H9 (cell line): ENCODE measurements around the gene BCKDHB. TPM values are rescaled to one million over a fixed set of nuclear protein-coding genes. Genes with fewer than 3 reads are reported as not detected.

Experiments used
- DNase-seq: peaks from one replicate; pipeline ENCODE4 v3.0.0-alpha.2; 2017
- H2AFZ ChIP-seq: one replicate; pipeline ENCODE4 v1.6.1; 2013; ENCODE audit warnings: mild to moderate bottlenecking, low read length, control low read depth, moderate library complexity
- H2AK5ac ChIP-seq: 2 replicates; pipeline ENCODE4 v1.6.1; 2013; ENCODE audit warnings: low read length, control low read depth, mixed read lengths; ENCODE audit not compliant: insufficient read length
- H2BK120ac ChIP-seq: one replicate; pipeline ENCODE4 v1.6.1; 2013; ENCODE audit warnings: low read depth, mild to moderate bottlenecking, low read length, control low read depth, inconsistent platforms; ENCODE audit not compliant: poor library complexity, severe bottlenecking
- H2BK12ac ChIP-seq: 2 replicates; pipeline ENCODE4 v1.6.1; 2013; ENCODE audit warnings: low read length, control low read depth, mixed read lengths, low read depth; ENCODE audit not compliant: insufficient read length
- H2BK15ac ChIP-seq: 2 replicates; pipeline ENCODE4 v1.6.1; 2013; ENCODE audit warnings: low read depth, low read length, control low read depth
- H2BK20ac ChIP-seq: one replicate; pipeline ENCODE4 v1.6.1; 2013; ENCODE audit warnings: low read depth, mild to moderate bottlenecking, low read length, control low read depth, inconsistent platforms; ENCODE audit not compliant: poor library complexity, severe bottlenecking
- H2BK5ac ChIP-seq: 2 replicates; pipeline ENCODE4 v1.6.1; 2013; ENCODE audit warnings: low read length, control low read depth, mixed read lengths; ENCODE audit not compliant: insufficient read length
- H3K14ac ChIP-seq: 2 replicates; pipeline ENCODE4 v1.6.1; 2013; ENCODE audit warnings: low read length, control low read depth; ENCODE audit not compliant: insufficient read depth
- H3K18ac ChIP-seq: 2 replicates; pipeline ENCODE4 v1.6.1; 2013; ENCODE audit warnings: low read depth, mild to moderate bottlenecking, mixed read lengths, low read length, control low read depth; ENCODE audit not compliant: insufficient read length
- H3K23ac ChIP-seq: 2 replicates; pipeline ENCODE4 v1.6.1; 2013; ENCODE audit warnings: low read length, control low read depth, mixed read lengths, low read depth; ENCODE audit not compliant: insufficient read length
- H3K23me2 ChIP-seq: 2 replicates; pipeline ENCODE4 v1.6.1; 2013; ENCODE audit warnings: low read depth, mild to moderate bottlenecking, mixed read lengths, low read length, control low read depth; ENCODE audit not compliant: insufficient read length, poor library complexity, severe bottlenecking
- H3K27ac ChIP-seq: 2 replicates; pipeline ENCODE4 v1.5.1; 2013; ENCODE audit warnings: low read length, control low read depth, mixed read lengths, low read depth; ENCODE audit not compliant: insufficient read length
- H3K27me3 ChIP-seq: 2 replicates; pipeline ENCODE4 v1.6.1; 2013; ENCODE audit warnings: low read length, control low read depth, inconsistent platforms; ENCODE audit not compliant: insufficient read depth
- H3K4ac ChIP-seq: 2 replicates; pipeline ENCODE4 v1.6.1; 2013; ENCODE audit warnings: low read depth, mild to moderate bottlenecking, control low read depth, inconsistent platforms, low read length, moderate library complexity
- H3K4me1 ChIP-seq: 2 replicates; pipeline ENCODE4 v1.6.1; 2013; ENCODE audit warnings: low read length, control low read depth, inconsistent platforms; ENCODE audit not compliant: insufficient read depth
- H3K4me2 ChIP-seq: 2 replicates; pipeline ENCODE4 v1.6.1; 2013; ENCODE audit warnings: low read length, control low read depth, mixed read lengths; ENCODE audit not compliant: insufficient read length, insufficient read depth
- H3K56ac ChIP-seq: 2 replicates; pipeline ENCODE4 v1.6.1; 2013; ENCODE audit warnings: low read depth, mild to moderate bottlenecking, mixed read lengths, low read length, control low read depth; ENCODE audit not compliant: insufficient read length
- H3K79me1 ChIP-seq: 2 replicates; pipeline ENCODE4 v1.6.1; 2013; ENCODE audit warnings: low read depth, mild to moderate bottlenecking, moderate library complexity, low read length, control low read depth, inconsistent platforms; ENCODE audit not compliant: insufficient read depth, poor library complexity, severe bottlenecking
- H3K79me2 ChIP-seq: 2 replicates; pipeline ENCODE4 v1.6.1; 2013; ENCODE audit warnings: low read length, control low read depth, inconsistent platforms; ENCODE audit not compliant: insufficient read depth
- H3K9ac ChIP-seq: 2 replicates; pipeline ENCODE4 v1.6.1; 2013; ENCODE audit warnings: low read length, control low read depth, mixed read lengths; ENCODE audit not compliant: insufficient read length; ENCODE audit errors: extremely low read depth
- H3K9me3 ChIP-seq: one replicate; pipeline ENCODE4 v1.6.1; 2013; ENCODE audit warnings: low read depth, low read length, inconsistent platforms; ENCODE audit not compliant: control insufficient read depth
- H3T11ph ChIP-seq: one replicate; pipeline ENCODE4 v1.6.1; 2013; ENCODE audit warnings: mild to moderate bottlenecking, low read length, control low read depth, inconsistent platforms
- H4K20me1 ChIP-seq: one replicate; pipeline ENCODE4 v1.6.1; 2013; ENCODE audit not compliant: control insufficient read depth, insufficient read length, insufficient read depth
- H4K5ac ChIP-seq: 2 replicates; pipeline ENCODE4 v1.6.1; 2013; ENCODE audit warnings: low read depth, mild to moderate bottlenecking, mixed read lengths, low read length, control low read depth; ENCODE audit not compliant: insufficient read length
- H4K8ac ChIP-seq: replicated peaks from 2 replicates; pipeline ENCODE4 v1.6.1; 2013; ENCODE audit warnings: low read length, control low read depth, mixed read lengths, low read depth; ENCODE audit not compliant: insufficient read length
- H4K91ac ChIP-seq: 2 replicates; pipeline ENCODE4 v1.6.1; 2013; ENCODE audit warnings: low read depth, mild to moderate bottlenecking, moderate library complexity, mixed read lengths, low read length, control low read depth; ENCODE audit not compliant: insufficient read length
- H3K27ac Mint-ChIP-seq, 3 experiments: 2 replicates in 2 of 3; 3 replicates in 1 of 3; pipeline ENCODE4 v1.8.0; 2020 to 2021; ENCODE audit warnings: mixed read lengths in 3 of 3, mild to moderate bottlenecking in 1 of 3, moderate library complexity in 1 of 3
- H3K27me3 Mint-ChIP-seq: 2 replicates; pipeline ENCODE4 v1.8.0; 2021; ENCODE audit warnings: low read depth, mild to moderate bottlenecking, moderate library complexity, mixed read lengths
- H3K36me3 Mint-ChIP-seq, 3 experiments: 2 replicates in 2 of 3; 3 replicates in 1 of 3; pipeline ENCODE4 v1.8.0; 2020 to 2021; ENCODE audit warnings: low read depth in 3 of 3, mixed read lengths in 3 of 3; ENCODE audit not compliant: insufficient read depth in 1 of 3
- H3K4me1 Mint-ChIP-seq, 2 experiments: 2 replicates each; pipeline ENCODE4 v1.8.0; 2020; ENCODE audit warnings: mixed read lengths in 2 of 2
- H3K4me3 Mint-ChIP-seq, 2 experiments: 2 replicates in 1 of 2; 3 replicates in 1 of 2; pipeline ENCODE4 v1.8.0; 2020 to 2021; ENCODE audit warnings: mild to moderate bottlenecking in 2 of 2, mixed read lengths in 2 of 2, moderate library complexity in 1 of 2
- H3K9me3 Mint-ChIP-seq, 2 experiments: 2 replicates in 1 of 2; 3 replicates in 1 of 2; pipeline ENCODE4 v1.8.0; 2020; ENCODE audit warnings: mild to moderate bottlenecking in 2 of 2, mixed read lengths in 2 of 2, moderate library complexity in 1 of 2
- CTCF ChIP-seq: fragments of 200-600 bp; sonication (generic); conservative IDR thresholded peaks from 3 replicates; pipeline ENCODE4 v1.8.0; 2021; ENCODE audit warnings: antibody characterized with exemption, mild to moderate bottlenecking
- WGBS: extraction: QIAGEN DNeasy Blood & Tissue Kit; methylation state at CpG from one replicate; pipeline ENCODE4 v1.1.7; 2013; ENCODE audit warnings: missing lambda C conversion rate, low lambda C conversion rate, mixed read lengths; ENCODE audit not compliant: insufficient read length; ENCODE audit errors: extremely low coverage; 5-methylcytosine and 5-hydroxymethylcytosine counted together
- total RNA-seq: library from RNA; stranded (reverse); gene quantifications from 2 replicates; pipeline ENCODE4 v1.2.1, GENCODE V29; 2021

BCKDHB gene
- total RNA-seq, 1 experiment from 2014 or later, result 26.6 TPM

GRCh38 chr6:80363501-80364122 lies 257.1 kb downstream of the BCKDHB start:
- Histone ChIP-seq H3K9ac (no peak overlapping the region), H3T11ph (no peak overlapping the region), H2BK120ac (no peak overlapping the region), H2BK12ac (no peak overlapping the region), H2BK15ac (no peak overlapping the region), H4K91ac (no peak overlapping the region), H3K79me2 (no peaks in the 10 kb centered on the region; the same call in 1 of the 2 replicates), H2AFZ (no peak overlapping the region), H3K27me3 (peaks cover 3% of the 10 kb centered on the region; the same call in 1 of the 2 replicates), H3K4ac (no peak overlapping the region), H2BK20ac (no peak overlapping the region), H2BK5ac (no peak overlapping the region), H3K4me2 (no peak overlapping the region), H3K9me3 (no peaks in the 10 kb centered on the region), H3K23ac (no peak overlapping the region), H3K56ac (no peak overlapping the region), H3K14ac (no peak overlapping the region), H4K8ac (no peak overlapping the region), H3K18ac (no peak overlapping the region), H3K27ac (no peak overlapping the region), H3K23me2 (no peaks in the 10 kb centered on the region), H2AK5ac (no peak overlapping the region), H4K5ac (no peak overlapping the region), H3K4me1 (no peaks in the 10 kb centered on the region), H4K20me1 (no peaks in the 10 kb centered on the region), H3K79me1 (no peaks in the 10 kb centered on the region)
- peaks cover 0 to 5% (median 0%) of the 10 kb centered on the region in 3 experiments; a peak in 3 of 7 replicates for H3K36me3 Mint-ChIP-seq
- H3K27me3 Mint-ChIP-seq, result no peaks in the 10 kb centered on the region
- H3K27ac Mint-ChIP-seq, result no peak overlapping the region
- DNase-seq, result no peak
- no peaks in the 10 kb centered on the region; a peak in 1 of 5 replicates for H3K9me3 Mint-ChIP-seq
- TF ChIP-seq CTCF, result no peak
- WGBS, result no CpG with 5 or more reads among the region's 3 CpGs
- H3K4me1 Mint-ChIP-seq, result peaks cover 7 to 15% of the 10 kb centered on the region in 2 experiments
- no peak overlapping the region for H3K4me3 Mint-ChIP-seq
